CD4-positive, alpha-beta T cell treated with Interleukin-6 at 100 ng/mL for 8 hours (primary cell): ENCODE results near the gene ATP8B1.

Experiments used
- DNase-seq: peaks from one replicate; pipeline ENCODE4 v3.0.0-alpha.2; 2020; ENCODE audit warnings: mixed read lengths, low spot score

Gene ATP8B1

DNA sequence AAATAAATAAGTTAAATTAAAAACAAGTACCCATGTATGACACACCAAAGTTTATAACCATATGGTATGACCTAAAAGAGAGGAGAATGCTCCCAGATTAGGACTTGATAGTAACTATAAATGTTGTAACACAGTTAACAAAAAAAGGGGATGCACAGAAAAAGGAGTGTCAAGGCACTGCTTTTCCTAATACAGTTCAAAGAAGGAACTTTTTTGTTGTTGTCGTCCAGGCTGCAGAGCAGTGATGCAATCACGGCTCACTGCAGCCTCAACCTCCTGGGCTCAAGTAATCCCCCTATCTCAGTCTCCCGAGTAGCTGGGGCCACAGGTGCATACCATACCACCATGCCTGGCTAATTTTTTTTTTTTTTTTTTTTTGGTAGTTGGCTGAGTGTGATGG, 184.2 kb downstream of the ATP8B1 start:
- DNase-seq: no peak

DNA sequence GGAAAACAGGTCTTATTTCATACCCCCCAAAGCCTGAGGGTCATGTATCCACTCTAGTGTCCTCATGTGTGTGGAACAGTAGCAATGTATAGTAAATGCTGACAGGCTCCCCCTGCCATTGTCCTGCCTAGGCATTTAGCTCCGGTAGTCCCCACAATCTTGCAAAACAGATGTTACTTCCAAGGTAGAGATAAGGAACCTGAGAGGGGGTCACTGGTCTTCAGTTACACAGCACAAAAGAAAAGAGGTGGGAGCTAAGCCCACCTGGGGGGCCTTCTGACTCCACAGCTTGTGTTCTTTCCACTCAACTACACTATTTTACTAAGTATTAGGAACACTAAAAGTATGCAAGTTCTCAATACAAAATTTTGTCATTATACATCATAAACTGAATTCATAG, 199.2 kb downstream of the ATP8B1 start:
- no peak for DNase-seq
